GM12878 (cell line): Measurements from ENCODE around the gene TMEM88. TPM values are rescaled to one million over a fixed set of nuclear protein-coding genes. Genes with fewer than 3 reads are reported as not detected.

ENCODE experiments used
- BCL11A ChIP-seq: IDR thresholded peaks from 2 replicates; pipeline ENCODE4 v1.6.1; 2011; ENCODE audit warnings: low read depth, low read length
- CEBPB ChIP-seq, 2 experiments: fragments of 150-350 bp in 1 of 2; IDR thresholded peaks; 2 replicates each; pipeline ENCODE4 v1.6.1; 2012 to 2014; ENCODE audit warnings: low read depth in 2 of 2, low read length in 2 of 2, borderline replicate concordance in 1 of 2, inconsistent platforms in 1 of 2
- CREM ChIP-seq: IDR thresholded peaks from 2 replicates; pipeline ENCODE4 v1.6.1; 2014; ENCODE audit warnings: antibody characterized with exemption, low read depth
- E2F8 ChIP-seq: fragments of 450-650 bp; IDR thresholded peaks from 2 replicates; pipeline ENCODE4 v1.6.1; 2018; ENCODE audit warnings: mild to moderate bottlenecking, low read depth, moderate library complexity; ENCODE audit not compliant: partially characterized antibody
- EZH2 ChIP-seq: IDR thresholded peaks from 2 replicates; pipeline ENCODE4 v1.6.1; 2012; ENCODE audit warnings: low read depth, mild to moderate bottlenecking, control low read depth, inconsistent platforms, low read length, borderline replicate concordance; ENCODE audit not compliant: control insufficient read depth
- IKZF2 ChIP-seq, 2 experiments: fragments of 450-650 bp; IDR thresholded peaks; 2 replicates each; pipeline ENCODE4 v1.6.1; 2017; ENCODE audit warnings: mild to moderate bottlenecking in 2 of 2, moderate library complexity in 2 of 2
- NFYB ChIP-seq: IDR thresholded peaks from 2 replicates; pipeline ENCODE4 v1.6.1; 2011; ENCODE audit warnings: low read depth, mild to moderate bottlenecking, low read length, improper control_type of control experiment, moderate library complexity; ENCODE audit not compliant: insufficient read depth
- NRF1 ChIP-seq: conservative IDR thresholded peaks from 2 replicates; pipeline ENCODE4 v1.6.1; 2011; ENCODE audit warnings: mild to moderate bottlenecking, low read depth, low read length, improper control_type of control experiment
- PML ChIP-seq: IDR thresholded peaks from 2 replicates; pipeline ENCODE4 v1.6.1; 2012; ENCODE audit warnings: low read length, inconsistent platforms
- POU2F2 ChIP-seq: IDR thresholded peaks from 3 replicates; pipeline ENCODE4 v1.6.1; 2011; ENCODE audit warnings: low read depth, mild to moderate bottlenecking, low read length, borderline replicate concordance
- RAD51 ChIP-seq: fragments of 450-650 bp; IDR thresholded peaks from 2 replicates; pipeline ENCODE4 v1.6.1; 2016; ENCODE audit warnings: moderate library complexity, mild to moderate bottlenecking, inconsistent platforms
- WRNIP1 ChIP-seq: IDR thresholded peaks from 2 replicates; pipeline ENCODE4 v1.6.1; 2011; ENCODE audit warnings: low read depth, low read length, improper control_type of control experiment, borderline replicate concordance
- YBX1 ChIP-seq: fragments of 450-650 bp; IDR thresholded peaks from 2 replicates; pipeline ENCODE4 v1.6.1; 2016; ENCODE audit warnings: antibody characterized with exemption
- YY1 ChIP-seq: IDR thresholded peaks from 2 replicates; pipeline ENCODE4 v1.6.1; 2011; ENCODE audit warnings: low read depth, mild to moderate bottlenecking, low read length
- polyA plus RNA-seq, 11 experiments: library from polyadenylated mRNA; depleted of rRNA in 4 of 11; unstranded in 6 of 11; stranded (reverse) in 5 of 11; fragments of >200 nt; fragmentation: Nextera tagmentation in 4 of 11; fragmentation: Illumina TruSeq in 1 of 11; extraction: Ambion mirVana in 4 of 11; extraction: Trizol in 1 of 11; gene quantifications; 1 replicate in 1 of 11; 2 replicates in 10 of 11; pipeline versions ENCODE4 v1.2.1 to v1.2.3, GENCODE V29; 2011 to 2016; ENCODE audit warnings: inconsistent platforms in 2 of 11, missing spikeins in 2 of 11, low read depth in 1 of 11
- total RNA-seq, 4 experiments: library from RNA; depleted of rRNA in 3 of 4; stranded (reverse); fragments of >200 nt in 3 of 4; fragmentation: Illumina TruSeq in 1 of 4; extraction: Trizol in 1 of 4; gene quantifications; 2 replicates each; pipeline versions ENCODE4 v1.2.1 to v1.2.3, GENCODE V29; 2013 to 2021
- TF ChIP-seq, protein P1 (sequence below): fragments of 450-650 bp; IDR thresholded peaks from 2 replicates; pipeline ENCODE4 v1.6.1; 2017; ENCODE audit warnings: mild to moderate bottlenecking, moderate library complexity
- TF ChIP-seq, protein P2 (sequence below), 3 experiments: IDR thresholded peaks in 2 of 3; conservative IDR thresholded peaks in 1 of 3; 2 replicates each; pipeline ENCODE4 v1.5.1; 2011; ENCODE audit warnings: low read depth in 3 of 3, low read length in 3 of 3, mild to moderate bottlenecking in 3 of 3, control low read depth in 2 of 3, moderate library complexity in 2 of 3, inconsistent platforms in 1 of 3, mixed read lengths in 1 of 3; ENCODE audit not compliant: control insufficient read depth in 2 of 3, insufficient read depth in 1 of 3; ENCODE audit errors: extremely low read depth in 1 of 3
- TF ChIP-seq, protein P3 (sequence below): fragments of 450-650 bp; IDR thresholded peaks from 2 replicates; pipeline ENCODE4 v1.6.1; 2017; ENCODE audit warnings: antibody characterized with exemption, mild to moderate bottlenecking, moderate library complexity

The TMEM88 gene
- total and polyA plus RNA-seq, 10 of the 15 experiments (the other 5 are each of a cell fraction or from before 2014, with no cell fraction given): 0.21 to 2.2 (median 0.62) TPM; not detected in 5

DNA sequence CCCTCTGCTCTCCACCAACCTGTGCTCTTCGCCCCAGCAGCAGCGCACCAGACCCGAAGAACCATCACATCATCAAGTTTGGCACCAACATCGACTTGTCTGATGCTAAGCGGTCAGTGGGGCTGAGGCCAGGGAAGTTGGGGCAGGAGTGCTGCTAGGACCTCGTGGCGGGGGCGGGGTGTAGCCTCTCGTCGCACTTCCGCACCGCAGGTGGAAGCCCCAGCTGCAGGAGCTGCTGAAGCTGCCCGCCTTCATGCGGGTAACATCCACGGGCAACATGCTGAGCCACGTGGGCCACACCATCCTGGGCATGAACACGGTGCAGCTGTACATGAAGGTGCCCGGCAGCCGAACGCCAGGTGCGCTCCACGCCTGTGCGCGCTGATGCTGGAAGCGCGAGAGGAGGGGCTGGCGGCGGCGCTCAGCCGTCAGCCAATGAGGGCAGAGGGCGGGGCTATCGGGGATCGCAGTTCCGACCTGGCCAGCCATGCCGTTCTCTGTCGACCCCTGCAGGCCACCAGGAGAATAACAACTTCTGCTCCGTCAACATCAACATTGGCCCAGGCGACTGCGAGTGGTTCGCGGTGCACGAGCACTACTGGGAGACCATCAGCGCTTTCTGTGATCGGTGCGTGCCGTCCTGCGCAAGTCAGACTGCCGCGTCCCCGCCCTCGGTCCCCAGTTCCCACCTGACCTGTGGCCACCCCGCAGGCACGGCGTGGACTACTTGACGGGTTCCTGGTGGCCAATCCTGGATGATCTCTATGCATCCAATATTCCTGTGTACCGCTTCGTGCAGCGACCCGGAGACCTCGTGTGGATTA lies 3.2 kb upstream of the TMEM88 start (continued):
- TF ChIP-seq, protein P1, sequence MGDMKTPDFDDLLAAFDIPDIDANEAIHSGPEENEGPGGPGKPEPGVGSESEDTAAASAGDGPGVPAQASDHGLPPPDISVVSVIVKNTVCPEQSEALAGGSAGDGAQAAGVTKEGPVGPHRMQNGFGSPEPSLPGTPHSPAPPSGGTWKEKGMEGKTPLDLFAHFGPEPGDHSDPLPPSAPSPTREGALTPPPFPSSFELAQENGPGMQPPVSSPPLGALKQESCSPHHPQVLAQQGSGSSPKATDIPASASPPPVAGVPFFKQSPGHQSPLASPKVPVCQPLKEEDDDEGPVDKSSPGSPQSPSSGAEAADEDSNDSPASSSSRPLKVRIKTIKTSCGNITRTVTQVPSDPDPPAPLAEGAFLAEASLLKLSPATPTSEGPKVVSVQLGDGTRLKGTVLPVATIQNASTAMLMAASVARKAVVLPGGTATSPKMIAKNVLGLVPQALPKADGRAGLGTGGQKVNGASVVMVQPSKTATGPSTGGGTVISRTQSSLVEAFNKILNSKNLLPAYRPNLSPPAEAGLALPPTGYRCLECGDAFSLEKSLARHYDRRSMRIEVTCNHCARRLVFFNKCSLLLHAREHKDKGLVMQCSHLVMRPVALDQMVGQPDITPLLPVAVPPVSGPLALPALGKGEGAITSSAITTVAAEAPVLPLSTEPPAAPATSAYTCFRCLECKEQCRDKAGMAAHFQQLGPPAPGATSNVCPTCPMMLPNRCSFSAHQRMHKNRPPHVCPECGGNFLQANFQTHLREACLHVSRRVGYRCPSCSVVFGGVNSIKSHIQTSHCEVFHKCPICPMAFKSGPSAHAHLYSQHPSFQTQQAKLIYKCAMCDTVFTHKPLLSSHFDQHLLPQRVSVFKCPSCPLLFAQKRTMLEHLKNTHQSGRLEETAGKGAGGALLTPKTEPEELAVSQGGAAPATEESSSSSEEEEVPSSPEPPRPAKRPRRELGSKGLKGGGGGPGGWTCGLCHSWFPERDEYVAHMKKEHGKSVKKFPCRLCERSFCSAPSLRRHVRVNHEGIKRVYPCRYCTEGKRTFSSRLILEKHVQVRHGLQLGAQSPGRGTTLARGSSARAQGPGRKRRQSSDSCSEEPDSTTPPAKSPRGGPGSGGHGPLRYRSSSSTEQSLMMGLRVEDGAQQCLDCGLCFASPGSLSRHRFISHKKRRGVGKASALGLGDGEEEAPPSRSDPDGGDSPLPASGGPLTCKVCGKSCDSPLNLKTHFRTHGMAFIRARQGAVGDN: no peak
- no peak for TF ChIP-seq CEBPB (IDR thresholded peaks at IDR 0.05; ENCODE audit: borderline replicate concordance in 1 of 2, low read depth in 2 of 2, low read length in 2 of 2)
- peak; percentile 96 for TF ChIP-seq NFYB
- TF ChIP-seq POU2F2: peak; percentile 5; the same call in 1 of the 3 replicates
- TF ChIP-seq CREM: peak; percentile 42; the same call in 1 of the 2 replicates
- TF ChIP-seq RAD51: no peak
- TF ChIP-seq NRF1: no peak
- TF ChIP-seq YY1: peak; percentile 80; the same call in 1 of the 2 replicates
- TF ChIP-seq WRNIP1: no peak
- no peak for TF ChIP-seq E2F8
- TF ChIP-seq, protein P2, sequence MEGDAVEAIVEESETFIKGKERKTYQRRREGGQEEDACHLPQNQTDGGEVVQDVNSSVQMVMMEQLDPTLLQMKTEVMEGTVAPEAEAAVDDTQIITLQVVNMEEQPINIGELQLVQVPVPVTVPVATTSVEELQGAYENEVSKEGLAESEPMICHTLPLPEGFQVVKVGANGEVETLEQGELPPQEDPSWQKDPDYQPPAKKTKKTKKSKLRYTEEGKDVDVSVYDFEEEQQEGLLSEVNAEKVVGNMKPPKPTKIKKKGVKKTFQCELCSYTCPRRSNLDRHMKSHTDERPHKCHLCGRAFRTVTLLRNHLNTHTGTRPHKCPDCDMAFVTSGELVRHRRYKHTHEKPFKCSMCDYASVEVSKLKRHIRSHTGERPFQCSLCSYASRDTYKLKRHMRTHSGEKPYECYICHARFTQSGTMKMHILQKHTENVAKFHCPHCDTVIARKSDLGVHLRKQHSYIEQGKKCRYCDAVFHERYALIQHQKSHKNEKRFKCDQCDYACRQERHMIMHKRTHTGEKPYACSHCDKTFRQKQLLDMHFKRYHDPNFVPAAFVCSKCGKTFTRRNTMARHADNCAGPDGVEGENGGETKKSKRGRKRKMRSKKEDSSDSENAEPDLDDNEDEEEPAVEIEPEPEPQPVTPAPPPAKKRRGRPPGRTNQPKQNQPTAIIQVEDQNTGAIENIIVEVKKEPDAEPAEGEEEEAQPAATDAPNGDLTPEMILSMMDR (IDR thresholded peaks at IDR 0.05 in 2 of 3, conservative IDR thresholded peaks at IDR 0.05 in 1 of 3; ENCODE audit: control insufficient read depth in 2 of 3, extremely low read depth in 1 of 3, insufficient read depth in 1 of 3, low read depth in 3 of 3, low read length in 3 of 3): peak; percentile 95 to 100 (median 98); a peak in 5 of 6 replicates
- TF ChIP-seq, protein P3, sequence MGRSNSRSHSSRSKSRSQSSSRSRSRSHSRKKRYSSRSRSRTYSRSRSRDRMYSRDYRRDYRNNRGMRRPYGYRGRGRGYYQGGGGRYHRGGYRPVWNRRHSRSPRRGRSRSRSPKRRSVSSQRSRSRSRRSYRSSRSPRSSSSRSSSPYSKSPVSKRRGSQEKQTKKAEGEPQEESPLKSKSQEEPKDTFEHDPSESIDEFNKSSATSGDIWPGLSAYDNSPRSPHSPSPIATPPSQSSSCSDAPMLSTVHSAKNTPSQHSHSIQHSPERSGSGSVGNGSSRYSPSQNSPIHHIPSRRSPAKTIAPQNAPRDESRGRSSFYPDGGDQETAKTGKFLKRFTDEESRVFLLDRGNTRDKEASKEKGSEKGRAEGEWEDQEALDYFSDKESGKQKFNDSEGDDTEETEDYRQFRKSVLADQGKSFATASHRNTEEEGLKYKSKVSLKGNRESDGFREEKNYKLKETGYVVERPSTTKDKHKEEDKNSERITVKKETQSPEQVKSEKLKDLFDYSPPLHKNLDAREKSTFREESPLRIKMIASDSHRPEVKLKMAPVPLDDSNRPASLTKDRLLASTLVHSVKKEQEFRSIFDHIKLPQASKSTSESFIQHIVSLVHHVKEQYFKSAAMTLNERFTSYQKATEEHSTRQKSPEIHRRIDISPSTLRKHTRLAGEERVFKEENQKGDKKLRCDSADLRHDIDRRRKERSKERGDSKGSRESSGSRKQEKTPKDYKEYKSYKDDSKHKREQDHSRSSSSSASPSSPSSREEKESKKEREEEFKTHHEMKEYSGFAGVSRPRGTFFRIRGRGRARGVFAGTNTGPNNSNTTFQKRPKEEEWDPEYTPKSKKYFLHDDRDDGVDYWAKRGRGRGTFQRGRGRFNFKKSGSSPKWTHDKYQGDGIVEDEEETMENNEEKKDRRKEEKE: no peak
- TF ChIP-seq YBX1: no peak
- TF ChIP-seq EZH2: no peak
- no peak for TF ChIP-seq BCL11A
- no peak for TF ChIP-seq IKZF2 (IDR thresholded peaks at IDR 0.05)
- no peak for TF ChIP-seq PML
